GM19035 (cell line): Measurements from ENCODE around the gene FGD2.
"Not testable (repeated sequence)": the region's sequence is repeated elsewhere in the genome, so short reads cannot be mapped to it uniquely, and the experiment has no call there.

Experiments used
- ATAC-seq: cut with Tn5 transposase; IDR thresholded peaks from one replicate; pipeline ENCODE4 v1.9.1; 2021; ENCODE audit not compliant: unreplicated experiment

The FGD2 gene

GRCh38 chr6:36989264-36989663 lies 16.2 kb upstream of the FGD2 start:
- no peak for ATAC-seq

- not testable (repeated sequence) for ATAC-seq
Observed at GRCh38 chr6:36990401-36990800, 15.1 kb upstream of the FGD2 start.

GRCh38 chr6:36997811-36998722 lies 7.4 kb upstream of the FGD2 start:
- ATAC-seq = no peak

- ATAC-seq = no peak
Observed at GRCh38 chr6:36998723-36999038, 6.8 kb upstream of the FGD2 start.

GRCh38 chr6:36999061-36999750 lies 6.2 kb upstream of the FGD2 start:
- ATAC-seq = no peak

- ATAC-seq = no peak
Observed at GRCh38 chr6:36999751-37000125, 5.7 kb upstream of the FGD2 start.

- no peak for ATAC-seq
Observed at GRCh38 chr6:37004044-37004980, 1.1 kb upstream of the FGD2 start.

- peak; percentile 7 for ATAC-seq
Observed at GRCh38 chr6:37005827-37006567, 542 bp downstream of the FGD2 start.

GRCh38 chr6:37006793-37007339 lies 1.4 kb downstream of the FGD2 start:
- no peak for ATAC-seq

GRCh38 chr6:37007340-37008043 lies 2.0 kb downstream of the FGD2 start:
- no peak for ATAC-seq

GRCh38 chr6:37008484-37009465 lies 3.3 kb downstream of the FGD2 start:
- ATAC-seq = no peak

GRCh38 chr6:37010402-37010892 lies 5.0 kb downstream of the FGD2 start:
- ATAC-seq = no peak

- ATAC-seq = no peak
Observed at GRCh38 chr6:37011656-37012378, 6.4 kb downstream of the FGD2 start.

GRCh38 chr6:37013516-37014491 lies 8.3 kb downstream of the FGD2 start:
- ATAC-seq = no peak

GRCh38 chr6:37014667-37015066 lies 9.2 kb downstream of the FGD2 start:
- no peak for ATAC-seq

- no peak for ATAC-seq
Observed at GRCh38 chr6:37015532-37015931, 10.1 kb downstream of the FGD2 start.

GRCh38 chr6:37016995-37017394 lies 11.5 kb downstream of the FGD2 start:
- no peak for ATAC-seq
